T-helper 1 cell treated with Interleukin-12 subunit alpha and Interleukin-12 subunit beta and Interleukin-4 antibody, amounts not matched to agents 30 ng/mL and 1 ng/mL, for 36 hours (primary cell): ENCODE measurements around the gene VPS35L. TPM values are rescaled to one million over a fixed set of nuclear protein-coding genes. Genes with fewer than 3 reads are reported as not detected.
"Not testable (repeated sequence)": the region's sequence is repeated elsewhere in the genome, so short reads cannot be mapped to it uniquely, and the experiment has no call there.

Experiments
- intact Hi-C: fragments of 100-400 bp; cut with micrococcal nuclease; formaldehyde crosslinking; loops from one replicate; pipeline ENCODE4 v1.15.1; 2024
- total RNA-seq: library from RNA; stranded (reverse); gene quantifications from 2 replicates; pipeline ENCODE4 v1.2.3, GENCODE V29; 2022

The VPS35L gene
- total RNA-seq, 1 donor from 2014 or later = 57.5 TPM

- intact Hi-C loops = loop anchor here (1.0 to 10.0 kb wide), 2 partner anchors 191 to 1378 kb away; partner anchors contain the start of genes DCUN1D3, IQCK, KNOP1 and LYRM1
These were observed 28.3 kb upstream of the VPS35L start for GRCh38 chr16:19527161-19527560.

GRCh38 chr16:19528666-19529065, 26.8 kb upstream of the VPS35L start:
- intact Hi-C loops = loop anchor here (10.0 kb wide), 1 partner anchor 1376 kb away; the partner anchor contains the start of genes DCUN1D3 and LYRM1

DNA sequence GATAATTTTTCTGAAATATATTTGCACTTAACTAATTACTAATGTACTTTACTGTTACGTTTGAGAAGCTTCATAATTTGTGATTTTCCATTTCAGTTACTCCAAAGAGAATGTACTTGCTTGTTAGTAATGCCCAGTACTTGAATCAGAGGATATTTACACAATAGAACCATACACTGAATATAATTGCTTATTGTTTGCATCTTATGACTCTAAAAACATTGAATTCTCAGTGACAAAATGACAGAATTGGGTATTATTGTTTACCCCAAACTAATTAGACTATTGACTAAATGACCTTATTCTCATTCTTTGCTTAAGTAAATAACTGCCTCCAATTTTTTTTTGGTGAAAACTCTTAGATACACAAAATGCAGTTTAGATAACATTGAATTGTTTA, 22.9 kb upstream of the VPS35L start:
- intact Hi-C loops = no loop called here

DNA sequence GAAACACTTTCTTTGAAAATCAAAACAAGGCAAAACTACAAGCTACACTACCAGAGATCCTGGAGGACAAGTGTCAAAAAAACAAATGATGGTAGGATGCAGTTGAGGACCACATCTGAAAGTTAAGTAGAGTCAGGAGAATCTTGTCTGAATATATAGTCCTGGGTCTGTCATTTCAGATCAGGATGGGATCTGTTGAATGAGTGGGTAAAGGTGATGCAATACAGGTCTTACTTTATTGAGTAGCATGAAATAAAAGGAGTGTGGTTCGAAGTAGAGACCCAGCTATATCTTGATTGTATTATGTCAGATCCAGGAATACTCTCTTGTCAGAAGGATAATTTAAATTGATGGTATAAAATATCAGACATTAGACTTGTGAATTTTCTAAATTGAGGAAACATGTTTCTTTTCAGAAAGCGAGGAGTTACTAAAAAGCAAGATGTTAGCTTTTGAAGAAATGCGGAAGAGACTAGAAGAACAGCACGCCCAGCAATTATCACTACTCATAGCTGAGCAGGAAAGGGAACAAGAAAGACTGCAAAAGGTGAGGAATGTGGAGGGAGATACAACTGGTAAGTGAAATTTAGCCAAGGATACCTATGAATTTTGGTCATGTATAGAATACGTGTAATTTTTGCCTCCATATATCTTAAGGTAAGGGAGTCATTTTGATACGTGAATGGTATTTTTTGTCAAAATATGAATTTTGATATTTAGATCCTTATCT, 15.1 kb upstream of the VPS35L start:
- intact Hi-C loops = loop anchor here (2.0 kb wide), 1 partner anchor 16 kb away; no protein-coding TSS in a partner anchor

- intact Hi-C loops = no loop called here
These were observed 13.2 kb upstream of the VPS35L start for GRCh38 chr16:19542138-19542821.

- intact Hi-C loops = not testable (repeated sequence)
These were observed 12.1 kb upstream of the VPS35L start for GRCh38 chr16:19543278-19543996.

DNA sequence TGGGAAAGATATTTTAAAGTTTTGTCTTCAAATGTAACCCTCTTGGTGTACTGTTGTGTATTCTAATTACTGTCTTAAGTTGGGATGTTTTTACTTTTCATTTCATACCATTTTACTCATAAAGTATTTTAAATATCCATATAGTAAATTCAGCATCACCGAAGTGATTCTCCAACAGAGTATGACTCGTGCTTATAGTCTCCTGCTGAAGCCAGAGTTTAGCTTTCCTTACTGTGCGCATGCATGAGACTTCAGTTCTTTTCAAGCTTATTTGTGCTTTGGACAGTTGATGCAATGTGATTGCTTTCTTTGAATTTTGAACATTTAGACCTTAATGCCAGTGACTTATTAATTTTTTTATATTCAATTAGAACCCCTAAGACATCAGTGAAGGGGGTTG, 7.4 kb upstream of the VPS35L start:
- intact Hi-C loops = no loop called here

DNA sequence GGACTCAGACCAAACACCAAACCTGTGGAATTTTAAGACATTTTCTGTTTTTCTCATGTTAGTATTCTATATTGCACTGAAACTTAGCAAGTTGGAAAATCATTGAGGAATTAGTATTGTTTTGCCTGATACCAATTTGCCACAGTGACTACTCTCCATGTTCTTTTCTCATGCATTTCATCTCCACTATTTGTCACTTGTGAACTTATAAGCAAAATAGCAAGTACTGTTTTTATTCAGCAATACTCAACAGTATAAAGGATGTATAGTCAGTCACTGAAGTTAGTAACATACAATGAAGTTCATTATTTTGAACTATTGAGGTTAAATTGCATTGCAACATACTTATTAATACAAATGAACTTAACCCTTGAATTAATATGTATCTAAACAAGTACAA, 5.8 kb upstream of the VPS35L start:
- intact Hi-C loops = no loop called here

DNA sequence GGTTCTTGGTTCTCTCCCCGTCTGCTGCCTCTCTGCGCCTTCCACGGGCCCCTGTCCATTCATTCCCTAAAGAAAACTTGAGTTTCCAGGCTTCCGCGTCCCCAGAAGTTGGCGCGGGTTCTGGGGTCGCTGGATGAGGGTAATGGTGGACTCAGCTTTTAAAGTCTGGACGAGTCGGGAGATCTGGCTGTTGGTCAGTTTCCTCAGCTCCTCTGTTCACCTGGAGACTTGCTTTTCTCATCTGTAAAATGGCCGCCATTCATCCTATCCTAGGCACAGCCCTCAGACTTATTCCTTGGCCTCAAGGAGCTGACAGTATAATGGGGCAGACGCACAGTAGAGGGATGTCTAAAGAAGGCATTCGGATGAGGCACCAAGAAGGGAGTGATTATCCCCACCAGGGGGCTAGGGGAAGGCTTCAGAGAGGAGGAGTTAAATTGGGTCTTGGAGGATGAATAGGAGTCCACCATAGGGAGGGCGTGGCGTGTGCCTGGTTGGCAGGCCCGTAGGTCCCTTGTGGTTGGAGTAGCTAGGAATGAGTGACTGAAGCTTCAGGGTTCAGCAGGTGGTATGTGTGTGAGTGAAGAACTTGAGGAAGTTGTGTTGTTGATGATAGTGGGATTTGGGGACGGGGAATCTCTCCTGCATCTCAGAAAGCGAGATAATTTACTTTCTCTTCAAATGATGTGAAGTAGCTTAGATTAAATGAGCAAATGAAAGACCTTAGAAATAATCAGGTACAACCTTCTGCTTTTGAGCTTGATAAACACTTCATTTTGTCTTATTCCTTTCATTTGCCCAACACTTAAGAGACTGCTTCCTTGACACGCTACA, 652 bp downstream of the VPS35L start:
- intact Hi-C loops = loop anchor here (1.0 kb wide), 6 partner anchors 33 to 1185 kb away; partner anchors contain the start of genes CCP110, COQ7, IQCK and KNOP1

DNA sequence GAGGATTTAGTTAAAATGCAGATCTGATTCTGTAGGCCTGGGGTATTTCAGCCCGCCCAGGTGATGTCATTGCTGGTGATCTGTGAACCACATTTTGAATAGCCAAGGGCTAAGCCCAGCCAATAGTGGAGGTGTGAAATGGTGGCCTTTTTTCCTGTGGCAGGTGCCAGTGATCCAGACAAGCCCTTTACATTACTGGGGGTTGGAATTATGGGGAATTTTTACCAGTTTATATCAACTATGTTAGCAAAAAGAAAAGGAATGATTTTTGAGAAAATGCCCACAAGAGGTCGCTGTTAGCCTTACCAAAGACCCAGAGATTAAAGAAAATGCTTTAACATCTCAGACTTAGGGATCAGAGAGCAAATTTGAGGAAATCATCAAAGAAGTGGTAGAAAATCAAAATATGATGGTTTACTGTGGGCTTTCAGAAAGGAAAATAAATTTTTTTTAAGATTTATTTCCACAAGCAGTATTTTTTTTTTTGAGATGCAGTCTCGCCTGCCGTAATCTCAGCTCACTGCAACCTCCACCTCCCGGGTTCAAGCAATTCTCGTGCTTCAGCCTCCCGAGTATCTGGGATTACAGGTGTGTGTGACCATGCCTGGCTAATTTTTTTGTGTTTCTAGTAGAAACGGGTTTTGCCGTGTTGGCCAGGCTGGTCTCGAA, 3.9 kb downstream of the VPS35L start:
- intact Hi-C loops = loop anchor here (1.0 to 2.0 kb wide), 3 partner anchors 23 to 327 kb away; no protein-coding TSS in a partner anchor

DNA sequence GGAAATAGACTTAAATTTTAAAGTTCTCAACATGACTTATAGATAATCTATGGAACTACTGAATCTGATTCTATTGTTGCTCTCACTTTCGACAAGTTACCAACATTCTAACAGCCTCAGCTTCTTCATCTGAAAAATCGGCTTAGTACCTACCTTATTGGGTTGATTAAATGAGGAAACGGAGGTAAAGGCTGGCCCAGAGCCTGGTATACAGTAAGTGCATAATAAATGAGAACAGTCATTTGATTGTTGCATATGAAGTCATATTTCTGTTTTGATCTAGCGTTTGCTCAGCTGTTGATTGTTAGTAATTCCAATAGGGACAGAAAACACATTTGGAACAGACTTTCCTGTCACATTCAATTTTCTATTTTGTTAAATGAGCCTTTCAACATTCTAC, 4.6 kb downstream of the VPS35L start:
- intact Hi-C loops = no loop called here

GRCh38 chr16:19563377-19563776, 7.9 kb downstream of the VPS35L start:
- intact Hi-C loops = no loop called here

GRCh38 chr16:19566362-19566761, 10.9 kb downstream of the VPS35L start:
- intact Hi-C loops = no loop called here

- intact Hi-C loops = no loop called here
These were observed 12.1 kb downstream of the VPS35L start for GRCh38 chr16:19567560-19567959.

DNA sequence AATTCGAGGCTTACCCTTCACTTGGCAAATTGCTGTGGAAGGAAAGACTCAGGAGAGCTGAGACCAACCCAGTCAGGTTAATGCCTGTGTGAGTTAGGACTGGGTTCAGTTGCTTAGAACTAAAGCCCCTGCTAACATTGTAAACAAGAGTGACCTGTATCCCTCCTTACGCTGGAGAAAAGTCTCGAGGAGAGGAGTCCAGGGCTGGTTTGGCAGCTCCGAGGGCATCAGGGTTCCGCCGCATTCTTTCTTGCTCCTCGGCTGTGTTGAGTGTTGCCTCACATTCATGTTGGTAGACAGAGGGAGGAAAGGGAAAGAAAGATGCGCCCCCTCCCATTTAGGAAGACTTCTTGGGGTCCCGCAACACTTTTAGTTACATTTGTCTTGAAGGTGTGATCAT, 18.5 kb downstream of the VPS35L start:
- intact Hi-C loops = no loop called here

GRCh38 chr16:19574615-19575014, 19.1 kb downstream of the VPS35L start:
- intact Hi-C loops = no loop called here

GRCh38 chr16:19578378-19578971, 23.0 kb downstream of the VPS35L start:
- intact Hi-C loops = no loop called here

GRCh38 chr16:19582050-19582831, 26.7 kb downstream of the VPS35L start:
- intact Hi-C loops = loop anchor here (2.0 kb wide), 1 partner anchor 23 kb away; no protein-coding TSS in a partner anchor
